GM23338 (cell line): Measurements from ENCODE around the gene SF1. TPM values are rescaled to one million over a fixed set of nuclear protein-coding genes. Genes with fewer than 3 reads are reported as not detected.
A peak's percentile ranks its signal among the peaks of the same experiment; 100 is the strongest.

Source experiments
- ATAC-seq: fragments of 200-7000 bp; cut with Tn5 transposase; 3 replicates; pipeline ENCODE4 v1.9.1; 2020
- DNase-seq: peaks from one replicate; pipeline ENCODE4 v3.0.0-alpha.2; 2015; ENCODE audit warnings: low spot score
- H2AFZ ChIP-seq: fragments of 200-600 bp; sonication (generic); 2 replicates; pipeline ENCODE4 v1.8.0; 2016; ENCODE audit warnings: antibody characterized with exemption, mild to moderate bottlenecking, moderate library complexity
- H3F3A ChIP-seq: fragments of 200-600 bp; sonication (generic); replicated peaks from 2 replicates; pipeline ENCODE4 v1.8.0; 2017; ENCODE audit warnings: antibody characterized with exemption, mixed run types, low read depth
- H3K27ac ChIP-seq: fragments of 200-600 bp; sonication (generic); 2 replicates; pipeline ENCODE4 v1.6.1; 2016; ENCODE audit warnings: low read depth
- H3K27me3 ChIP-seq: fragments of 200-600 bp; sonication (generic); 2 replicates; pipeline ENCODE4 v1.8.0; 2016; ENCODE audit warnings: mild to moderate bottlenecking, mixed run types, moderate library complexity; ENCODE audit not compliant: insufficient read depth
- H3K36me3 ChIP-seq: fragments of 200-600 bp; sonication (generic); 2 replicates; pipeline ENCODE4 v1.8.0; 2016; ENCODE audit warnings: mild to moderate bottlenecking; ENCODE audit not compliant: insufficient read depth
- H3K4me1 ChIP-seq: fragments of 200-600 bp; sonication (generic); 2 replicates; pipeline ENCODE4 v1.8.0; 2016; ENCODE audit warnings: mild to moderate bottlenecking, moderate library complexity; ENCODE audit not compliant: insufficient read depth
- H3K4me2 ChIP-seq: fragments of 200-600 bp; sonication (generic); 2 replicates; pipeline ENCODE4 v1.7.1; 2017; ENCODE audit warnings: mixed run types
- H3K4me3 ChIP-seq: fragments of 200-600 bp; sonication (generic); 2 replicates; pipeline ENCODE4 v1.6.1; 2016; ENCODE audit warnings: mixed run types
- H3K79me2 ChIP-seq: fragments of 200-600 bp; sonication (generic); replicated peaks from 2 replicates; pipeline ENCODE4 v1.8.0; 2017; ENCODE audit warnings: mild to moderate bottlenecking; ENCODE audit not compliant: insufficient read depth
- H3K9me2 ChIP-seq: fragments of 200-600 bp; sonication (generic); 2 replicates; pipeline ENCODE4 v1.8.0; 2017; ENCODE audit not compliant: insufficient read depth
- H4K20me1 ChIP-seq: fragments of 200-600 bp; sonication (generic); replicated peaks from 2 replicates; pipeline ENCODE4 v1.8.0; 2017; ENCODE audit warnings: mild to moderate bottlenecking; ENCODE audit not compliant: insufficient read depth
- H3K27ac Mint-ChIP-seq: 2 replicates; pipeline ENCODE4 v1.8.0; 2020; ENCODE audit warnings: inconsistent platforms, mild to moderate bottlenecking, moderate library complexity, mixed read lengths
- H3K27me3 Mint-ChIP-seq: 3 replicates; pipeline ENCODE4 v1.8.0; 2022; ENCODE audit warnings: low read depth, mild to moderate bottlenecking, moderate library complexity, mixed read lengths, inconsistent platforms; ENCODE audit not compliant: insufficient read depth, poor library complexity
- H3K36me3 Mint-ChIP-seq: 3 replicates; pipeline ENCODE4 v1.8.0; 2021; ENCODE audit warnings: low read depth, mild to moderate bottlenecking, inconsistent platforms, moderate library complexity, mixed read lengths
- H3K4me1 Mint-ChIP-seq: 3 replicates; pipeline ENCODE4 v1.8.0; 2020; ENCODE audit warnings: mild to moderate bottlenecking, inconsistent platforms, mixed read lengths
- H3K4me3 Mint-ChIP-seq: 3 replicates; pipeline ENCODE4 v1.8.0; 2021; ENCODE audit warnings: moderate library complexity, mild to moderate bottlenecking, inconsistent platforms, mixed read lengths
- H3K9me3 Mint-ChIP-seq: 3 replicates; pipeline ENCODE4 v1.8.0; 2020; ENCODE audit warnings: moderate library complexity, mild to moderate bottlenecking, inconsistent platforms, mixed read lengths
- EZH2 ChIP-seq: fragments of 200-600 bp; sonication (generic); IDR thresholded peaks from one replicate; pipeline ENCODE4 v1.8.0; 2017; ENCODE audit warnings: antibody characterized with exemption, mild to moderate bottlenecking, low read depth; ENCODE audit not compliant: unreplicated experiment
- polyA plus RNA-seq: library from polyadenylated mRNA; unstranded; fragments of >200 nt; fragmentation: Nextera tagmentation; extraction: Ambion mirVana; gene quantifications from 2 replicates; pipeline ENCODE4 v1.2.1, GENCODE V29; 2016
- total RNA-seq: library from RNA; depleted of rRNA; stranded (reverse); fragments of >200 nt; shearing (Covaris generic); gene quantifications from 2 replicates; pipeline ENCODE4 v1.2.3, GENCODE V29; 2014
- TF ChIP-seq, protein P1 (sequence below), 2 experiments: fragments of 200-600 bp in 1 of 2; sonication (generic) in 1 of 2; conservative IDR thresholded peaks; 2 replicates each; pipeline versions ENCODE4 v1.5.1 to v1.6.1; 2016 to 2017; ENCODE audit warnings: antibody characterized with exemption in 2 of 2, low read depth in 2 of 2, mild to moderate bottlenecking in 2 of 2, moderate library complexity in 1 of 2
- TF ChIP-seq, protein P2 (sequence below): fragments of 250-450 bp; sonication (Bioruptor Pico); IDR thresholded peaks from 2 replicates; pipeline ENCODE4 v1.5.0; 2020; ENCODE audit warnings: mild to moderate bottlenecking, moderate library complexity

SF1 gene
- total and polyA plus RNA-seq, 2 experiments from 2014 or later: 76.9 to 252 TPM

GRCh38 chr11:64799256-64799622 is 20.9 kb upstream of the SF1 start:
- H3K9me3 Mint-ChIP-seq: no peaks in the 10 kb centered on the region
- no peak overlapping the region for H3K4me3 ChIP-seq
- no peak overlapping the region for H3K4me2 ChIP-seq
- H3K27ac Mint-ChIP-seq: no peak overlapping the region
- H4K20me1 ChIP-seq: no peaks in the 10 kb centered on the region
- no peak overlapping the region for H3K27ac ChIP-seq
- no peaks in the 10 kb centered on the region for H3K36me3 ChIP-seq
- no peak overlapping the region; the same call in 2 of the 3 replicates for H3K4me3 Mint-ChIP-seq
- peaks cover 4% of the 10 kb centered on the region for H3K27me3 Mint-ChIP-seq
- H3K36me3 Mint-ChIP-seq: no peaks in the 10 kb centered on the region; the same call in 1 of the 3 replicates
- no peaks in the 10 kb centered on the region for H3K9me2 ChIP-seq
- H3F3A ChIP-seq: peaks cover 3% of the 10 kb centered on the region; the same call in 1 of the 2 replicates
- no peaks in the 10 kb centered on the region for H3K79me2 ChIP-seq
- ATAC-seq (no peak), DNase-seq (no peak)
- H3K27me3 ChIP-seq: no peaks in the 10 kb centered on the region
- H3K4me1 ChIP-seq: peaks cover 4% of the 10 kb centered on the region; the same call in 1 of the 2 replicates
- TF ChIP-seq EZH2: no peak
- TF ChIP-seq, protein P1, sequence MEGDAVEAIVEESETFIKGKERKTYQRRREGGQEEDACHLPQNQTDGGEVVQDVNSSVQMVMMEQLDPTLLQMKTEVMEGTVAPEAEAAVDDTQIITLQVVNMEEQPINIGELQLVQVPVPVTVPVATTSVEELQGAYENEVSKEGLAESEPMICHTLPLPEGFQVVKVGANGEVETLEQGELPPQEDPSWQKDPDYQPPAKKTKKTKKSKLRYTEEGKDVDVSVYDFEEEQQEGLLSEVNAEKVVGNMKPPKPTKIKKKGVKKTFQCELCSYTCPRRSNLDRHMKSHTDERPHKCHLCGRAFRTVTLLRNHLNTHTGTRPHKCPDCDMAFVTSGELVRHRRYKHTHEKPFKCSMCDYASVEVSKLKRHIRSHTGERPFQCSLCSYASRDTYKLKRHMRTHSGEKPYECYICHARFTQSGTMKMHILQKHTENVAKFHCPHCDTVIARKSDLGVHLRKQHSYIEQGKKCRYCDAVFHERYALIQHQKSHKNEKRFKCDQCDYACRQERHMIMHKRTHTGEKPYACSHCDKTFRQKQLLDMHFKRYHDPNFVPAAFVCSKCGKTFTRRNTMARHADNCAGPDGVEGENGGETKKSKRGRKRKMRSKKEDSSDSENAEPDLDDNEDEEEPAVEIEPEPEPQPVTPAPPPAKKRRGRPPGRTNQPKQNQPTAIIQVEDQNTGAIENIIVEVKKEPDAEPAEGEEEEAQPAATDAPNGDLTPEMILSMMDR (conservative IDR thresholded peaks at IDR 0.05; ENCODE audit: low read depth in 2 of 2): peak in 1 of 2 experiments; percentile 13; a peak in 1 of 4 replicates
- TF ChIP-seq, protein P2, sequence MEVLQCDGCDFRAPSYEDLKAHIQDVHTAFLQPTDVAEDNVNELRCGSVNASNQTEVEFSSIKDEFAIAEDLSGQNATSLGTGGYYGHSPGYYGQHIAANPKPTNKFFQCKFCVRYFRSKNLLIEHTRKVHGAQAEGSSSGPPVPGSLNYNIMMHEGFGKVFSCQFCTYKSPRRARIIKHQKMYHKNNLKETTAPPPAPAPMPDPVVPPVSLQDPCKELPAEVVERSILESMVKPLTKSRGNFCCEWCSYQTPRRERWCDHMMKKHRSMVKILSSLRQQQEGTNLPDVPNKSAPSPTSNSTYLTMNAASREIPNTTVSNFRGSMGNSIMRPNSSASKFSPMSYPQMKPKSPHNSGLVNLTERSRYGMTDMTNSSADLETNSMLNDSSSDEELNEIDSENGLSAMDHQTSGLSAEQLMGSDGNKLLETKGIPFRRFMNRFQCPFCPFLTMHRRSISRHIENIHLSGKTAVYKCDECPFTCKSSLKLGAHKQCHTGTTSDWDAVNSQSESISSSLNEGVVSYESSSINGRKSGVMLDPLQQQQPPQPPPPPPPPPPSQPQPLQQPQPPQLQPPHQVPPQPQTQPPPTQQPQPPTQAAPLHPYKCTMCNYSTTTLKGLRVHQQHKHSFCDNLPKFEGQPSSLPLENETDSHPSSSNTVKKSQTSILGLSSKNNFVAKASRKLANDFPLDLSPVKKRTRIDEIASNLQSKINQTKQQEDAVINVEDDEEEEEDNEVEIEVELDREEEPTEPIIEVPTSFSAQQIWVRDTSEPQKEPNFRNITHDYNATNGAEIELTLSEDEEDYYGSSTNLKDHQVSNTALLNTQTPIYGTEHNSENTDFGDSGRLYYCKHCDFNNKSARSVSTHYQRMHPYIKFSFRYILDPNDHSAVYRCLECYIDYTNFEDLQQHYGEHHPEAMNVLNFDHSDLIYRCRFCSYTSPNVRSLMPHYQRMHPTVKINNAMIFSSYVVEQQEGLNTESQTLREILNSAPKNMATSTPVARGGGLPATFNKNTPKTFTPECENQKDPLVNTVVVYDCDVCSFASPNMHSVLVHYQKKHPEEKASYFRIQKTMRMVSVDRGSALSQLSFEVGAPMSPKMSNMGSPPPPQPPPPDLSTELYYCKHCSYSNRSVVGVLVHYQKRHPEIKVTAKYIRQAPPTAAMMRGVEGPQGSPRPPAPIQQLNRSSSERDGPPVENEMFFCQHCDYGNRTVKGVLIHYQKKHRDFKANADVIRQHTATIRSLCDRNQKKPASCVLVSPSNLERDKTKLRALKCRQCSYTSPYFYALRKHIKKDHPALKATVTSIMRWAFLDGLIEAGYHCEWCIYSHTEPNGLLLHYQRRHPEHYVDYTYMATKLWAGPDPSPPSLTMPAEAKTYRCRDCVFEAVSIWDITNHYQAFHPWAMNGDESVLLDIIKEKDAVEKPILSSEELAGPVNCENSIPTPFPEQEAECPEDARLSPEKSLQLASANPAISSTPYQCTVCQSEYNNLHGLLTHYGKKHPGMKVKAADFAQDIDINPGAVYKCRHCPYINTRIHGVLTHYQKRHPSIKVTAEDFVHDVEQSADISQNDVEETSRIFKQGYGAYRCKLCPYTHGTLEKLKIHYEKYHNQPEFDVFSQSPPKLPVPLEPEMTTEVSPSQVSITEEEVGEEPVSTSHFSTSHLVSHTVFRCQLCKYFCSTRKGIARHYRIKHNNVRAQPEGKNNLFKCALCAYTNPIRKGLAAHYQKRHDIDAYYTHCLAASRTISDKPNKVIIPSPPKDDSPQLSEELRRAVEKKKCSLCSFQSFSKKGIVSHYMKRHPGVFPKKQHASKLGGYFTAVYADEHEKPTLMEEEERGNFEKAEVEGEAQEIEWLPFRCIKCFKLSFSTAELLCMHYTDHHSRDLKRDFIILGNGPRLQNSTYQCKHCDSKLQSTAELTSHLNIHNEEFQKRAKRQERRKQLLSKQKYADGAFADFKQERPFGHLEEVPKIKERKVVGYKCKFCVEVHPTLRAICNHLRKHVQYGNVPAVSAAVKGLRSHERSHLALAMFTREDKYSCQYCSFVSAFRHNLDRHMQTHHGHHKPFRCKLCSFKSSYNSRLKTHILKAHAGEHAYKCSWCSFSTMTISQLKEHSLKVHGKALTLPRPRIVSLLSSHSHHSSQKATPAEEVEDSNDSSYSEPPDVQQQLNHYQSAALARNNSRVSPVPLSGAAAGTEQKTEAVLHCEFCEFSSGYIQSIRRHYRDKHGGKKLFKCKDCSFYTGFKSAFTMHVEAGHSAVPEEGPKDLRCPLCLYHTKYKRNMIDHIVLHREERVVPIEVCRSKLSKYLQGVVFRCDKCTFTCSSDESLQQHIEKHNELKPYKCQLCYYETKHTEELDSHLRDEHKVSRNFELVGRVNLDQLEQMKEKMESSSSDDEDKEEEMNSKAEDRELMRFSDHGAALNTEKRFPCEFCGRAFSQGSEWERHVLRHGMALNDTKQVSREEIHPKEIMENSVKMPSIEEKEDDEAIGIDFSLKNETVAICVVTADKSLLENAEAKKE (CRISPR knock-in tag): no peak
- H3K4me1 Mint-ChIP-seq: peaks cover 9% of the 10 kb centered on the region
- no peak overlapping the region for H2AFZ ChIP-seq
